ENCODE measurements around the gene RPL18. TPM values are rescaled to one million over a fixed set of nuclear protein-coding genes. Genes with fewer than 3 reads are reported as not detected.
A peak's percentile ranks its signal among the peaks of the same experiment; 100 is the strongest.

RPL18 gene
- total and polyA plus RNA-seq, 9 of the 15 experiments (the other 6 are each of a cell fraction or from before 2014, with no cell fraction given): 312 to 2,635 (median 1,653) TPM

GRCh38 chr19:48623556-48624066, 4.6 kb upstream of the RPL18 start (continued):
- TF ChIP-seq, protein P1, sequence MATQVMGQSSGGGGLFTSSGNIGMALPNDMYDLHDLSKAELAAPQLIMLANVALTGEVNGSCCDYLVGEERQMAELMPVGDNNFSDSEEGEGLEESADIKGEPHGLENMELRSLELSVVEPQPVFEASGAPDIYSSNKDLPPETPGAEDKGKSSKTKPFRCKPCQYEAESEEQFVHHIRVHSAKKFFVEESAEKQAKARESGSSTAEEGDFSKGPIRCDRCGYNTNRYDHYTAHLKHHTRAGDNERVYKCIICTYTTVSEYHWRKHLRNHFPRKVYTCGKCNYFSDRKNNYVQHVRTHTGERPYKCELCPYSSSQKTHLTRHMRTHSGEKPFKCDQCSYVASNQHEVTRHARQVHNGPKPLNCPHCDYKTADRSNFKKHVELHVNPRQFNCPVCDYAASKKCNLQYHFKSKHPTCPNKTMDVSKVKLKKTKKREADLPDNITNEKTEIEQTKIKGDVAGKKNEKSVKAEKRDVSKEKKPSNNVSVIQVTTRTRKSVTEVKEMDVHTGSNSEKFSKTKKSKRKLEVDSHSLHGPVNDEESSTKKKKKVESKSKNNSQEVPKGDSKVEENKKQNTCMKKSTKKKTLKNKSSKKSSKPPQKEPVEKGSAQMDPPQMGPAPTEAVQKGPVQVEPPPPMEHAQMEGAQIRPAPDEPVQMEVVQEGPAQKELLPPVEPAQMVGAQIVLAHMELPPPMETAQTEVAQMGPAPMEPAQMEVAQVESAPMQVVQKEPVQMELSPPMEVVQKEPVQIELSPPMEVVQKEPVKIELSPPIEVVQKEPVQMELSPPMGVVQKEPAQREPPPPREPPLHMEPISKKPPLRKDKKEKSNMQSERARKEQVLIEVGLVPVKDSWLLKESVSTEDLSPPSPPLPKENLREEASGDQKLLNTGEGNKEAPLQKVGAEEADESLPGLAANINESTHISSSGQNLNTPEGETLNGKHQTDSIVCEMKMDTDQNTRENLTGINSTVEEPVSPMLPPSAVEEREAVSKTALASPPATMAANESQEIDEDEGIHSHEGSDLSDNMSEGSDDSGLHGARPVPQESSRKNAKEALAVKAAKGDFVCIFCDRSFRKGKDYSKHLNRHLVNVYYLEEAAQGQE (IDR thresholded peaks at IDR 0.05; ENCODE audit: borderline replicate concordance): peak; percentile 38; the same call in 1 of the 2 replicates
- TF ChIP-seq, protein P1 (CRISPR knock-in tag; IDR thresholded peaks at IDR 0.05; ENCODE audit: low read depth): no peak
- no peak for TF ChIP-seq ZFP91 (CRISPR knock-in tag; IDR thresholded peaks at IDR 0.05)
- peak; percentile 61; the same call in 1 of the 2 replicates for TF ChIP-seq HDGF (IDR thresholded peaks at IDR 0.05)
- TF ChIP-seq, protein P2, sequence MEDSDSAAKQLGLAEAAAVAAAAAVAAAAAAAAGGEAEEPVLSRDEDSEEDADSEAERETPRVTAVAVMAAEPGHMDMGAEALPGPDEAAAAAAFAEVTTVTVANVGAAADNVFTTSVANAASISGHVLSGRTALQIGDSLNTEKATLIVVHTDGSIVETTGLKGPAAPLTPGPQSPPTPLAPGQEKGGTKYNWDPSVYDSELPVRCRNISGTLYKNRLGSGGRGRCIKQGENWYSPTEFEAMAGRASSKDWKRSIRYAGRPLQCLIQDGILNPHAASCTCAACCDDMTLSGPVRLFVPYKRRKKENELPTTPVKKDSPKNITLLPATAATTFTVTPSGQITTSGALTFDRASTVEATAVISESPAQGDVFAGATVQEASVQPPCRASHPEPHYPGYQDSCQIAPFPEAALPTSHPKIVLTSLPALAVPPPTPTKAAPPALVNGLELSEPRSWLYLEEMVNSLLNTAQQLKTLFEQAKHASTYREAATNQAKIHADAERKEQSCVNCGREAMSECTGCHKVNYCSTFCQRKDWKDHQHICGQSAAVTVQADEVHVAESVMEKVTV (CRISPR knock-in tag; IDR thresholded peaks at IDR 0.05): no peak
- TF ChIP-seq SUPT5H (IDR thresholded peaks at IDR 0.05): peak; percentile 63
- TF ChIP-seq TAF1 (IDR thresholded peaks at IDR 0.05; ENCODE audit: control insufficient read depth, extremely low read depth, insufficient read depth, low read length, severe bottlenecking): peak; percentile 29
- peak; percentile 63; the same call in 1 of the 2 replicates for TF ChIP-seq DPF2 (IDR thresholded peaks at IDR 0.05)
- 0 out of 2 replicates have a peak, but pooled peaks have one; percentile 25 for TF ChIP-seq ZNF232 (CRISPR knock-in tag; IDR thresholded peaks at IDR 0.05)
- TF ChIP-seq FOXA3 (CRISPR knock-in tag; conservative IDR thresholded peaks at IDR 0.05 in 1 of 2, IDR thresholded peaks at IDR 0.05 in 1 of 2): no peak
- TF ChIP-seq, protein P3, sequence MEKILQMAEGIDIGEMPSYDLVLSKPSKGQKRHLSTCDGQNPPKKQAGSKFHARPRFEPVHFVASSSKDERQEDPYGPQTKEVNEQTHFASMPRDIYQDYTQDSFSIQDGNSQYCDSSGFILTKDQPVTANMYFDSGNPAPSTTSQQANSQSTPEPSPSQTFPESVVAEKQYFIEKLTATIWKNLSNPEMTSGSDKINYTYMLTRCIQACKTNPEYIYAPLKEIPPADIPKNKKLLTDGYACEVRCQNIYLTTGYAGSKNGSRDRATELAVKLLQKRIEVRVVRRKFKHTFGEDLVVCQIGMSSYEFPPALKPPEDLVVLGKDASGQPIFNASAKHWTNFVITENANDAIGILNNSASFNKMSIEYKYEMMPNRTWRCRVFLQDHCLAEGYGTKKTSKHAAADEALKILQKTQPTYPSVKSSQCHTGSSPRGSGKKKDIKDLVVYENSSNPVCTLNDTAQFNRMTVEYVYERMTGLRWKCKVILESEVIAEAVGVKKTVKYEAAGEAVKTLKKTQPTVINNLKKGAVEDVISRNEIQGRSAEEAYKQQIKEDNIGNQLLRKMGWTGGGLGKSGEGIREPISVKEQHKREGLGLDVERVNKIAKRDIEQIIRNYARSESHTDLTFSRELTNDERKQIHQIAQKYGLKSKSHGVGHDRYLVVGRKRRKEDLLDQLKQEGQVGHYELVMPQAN (IDR thresholded peaks at IDR 0.05; ENCODE audit: borderline replicate concordance): 0 out of 2 replicates have a peak, but pooled peaks have one; percentile 41
- TF ChIP-seq NFATC3 (IDR thresholded peaks at IDR 0.05): no peak
- peak; percentile 68 to 70 for TF ChIP-seq FOXK2 (conservative IDR thresholded peaks at IDR 0.05 in 1 of 2, IDR thresholded peaks at IDR 0.05 in 1 of 2; ENCODE audit: low read depth in 2 of 2)
- peak; percentile 23 to 56; a peak in 1 of 4 replicates for TF ChIP-seq ARNT (IDR thresholded peaks at IDR 0.05)
- 0 out of 2 replicates have a peak, but pooled peaks have one; percentile 13 for TF ChIP-seq MTA3 (IDR thresholded peaks at IDR 0.05; ENCODE audit: borderline replicate concordance)

Measured in K562 (cell line).